ENCODE measurements around the gene INSYN2B.

- TF ChIP-seq POLR2A (IDR thresholded peaks at IDR 0.05): no peak
- no peak for TF ChIP-seq CTCF (IDR thresholded peaks at IDR 0.05)
- TF ChIP-seq EP300 (IDR thresholded peaks at IDR 0.05): no peak
These were observed 58.3 kb downstream of the INSYN2B start for GRCh38 chr5:169921949-169922348.

Measured in ovary (tissue), 3 donors.